Small intestine (tissue), 7 donors: ENCODE results near the gene FOXD4L6. TPM values are rescaled to one million over a fixed set of nuclear protein-coding genes. Genes with fewer than 3 reads are reported as not detected.
"Not testable (repeated sequence)": the region's sequence is repeated elsewhere in the genome, so short reads cannot be mapped to it uniquely, and the experiment has no call there.

ENCODE experiments used
- DNase-seq, 2 donors: peaks; one replicate each; pipeline versions ENCODE4 v3.0.0 to v3.0.0-alpha.2; 2013
- FAIRE-seq: peaks from 2 replicates; lab custom pipeline; 2012; peaks lifted over from hg19 to GRCh38; lab: Jason Lieb, UNC
- H3K27ac ChIP-seq, 3 donors: one replicate each; pipeline ENCODE4 v1.5.1; 2013; ENCODE audit warnings: low read length in 2 of 3, mild to moderate bottlenecking in 2 of 3, control low read depth in 1 of 3, inconsistent platforms in 1 of 3, low read depth in 1 of 3, moderate library complexity in 1 of 3
- H3K27me3 ChIP-seq, 3 donors: one replicate each; pipeline ENCODE4 v1.6.1; 2013; ENCODE audit warnings: low read length in 3 of 3, inconsistent platforms in 1 of 3; ENCODE audit not compliant: control insufficient read depth in 3 of 3, insufficient read depth in 3 of 3
- H3K36me3 ChIP-seq, 3 donors: one replicate each; pipeline ENCODE4 v1.6.1; 2013; ENCODE audit warnings: low read length in 3 of 3, inconsistent platforms in 1 of 3, low read depth in 1 of 3, mild to moderate bottlenecking in 1 of 3, moderate library complexity in 1 of 3; ENCODE audit not compliant: control insufficient read depth in 3 of 3, insufficient read depth in 2 of 3
- H3K4me1 ChIP-seq, 3 donors: one replicate each; pipeline ENCODE4 v1.6.1; 2013; ENCODE audit warnings: low read length in 2 of 3, inconsistent platforms in 1 of 3, low read depth in 1 of 3, mild to moderate bottlenecking in 1 of 3, moderate library complexity in 1 of 3; ENCODE audit not compliant: control insufficient read depth in 3 of 3, insufficient read depth in 2 of 3
- H3K4me3 ChIP-seq, 3 donors: one replicate each; pipeline ENCODE4 v1.5.1; 2013; ENCODE audit warnings: low read length in 3 of 3, control low read depth in 1 of 3, inconsistent platforms in 1 of 3, low read depth in 1 of 3, mild to moderate bottlenecking in 1 of 3, moderate library complexity in 1 of 3
- H3K9me3 ChIP-seq, 2 donors: one replicate each; pipeline ENCODE4 v1.6.1; 2013; ENCODE audit warnings: low read depth in 1 of 2, low read length in 1 of 2; ENCODE audit not compliant: control insufficient read depth in 2 of 2, insufficient read depth in 1 of 2
- whole genome bisulfite sequencing, 3 donors: extraction: QIAGEN DNeasy Blood & Tissue Kit; methylation state at CpG; one replicate each; pipeline ENCODE4 v1.1.7; 2013; 5-methylcytosine and 5-hydroxymethylcytosine counted together
- polyA plus RNA-seq, 4 donors: library from polyadenylated mRNA; stranded (reverse) in 3 of 4; unstranded in 1 of 4; fragments of 200-250 nt in 3 of 4; fragments of 120-200 nt in 1 of 4; gene quantifications; one replicate each; pipeline versions ENCODE4 v1.2.1 to v1.2.3, GENCODE V29; 2013
- donor health status: healthy with polysubstance abuse.
- donor health status: control.
- donor health status: control.
- donor health status: Bipolar disorder and iron deficiency.
- donor health status: healthy.

FOXD4L6 gene
- polyA plus RNA-seq, 4 donors, result 0.01 to 0.03 TPM; not detected in 2

GRCh38 chr9:41090922-41091321 is 37.6 kb downstream of the FOXD4L6 start:
- not testable (repeated sequence) for H3K4me3 ChIP-seq, H3K4me1 ChIP-seq, DNase-seq, H3K9me3 ChIP-seq, H3K36me3 ChIP-seq, FAIRE-seq, H3K27ac ChIP-seq, H3K27me3 ChIP-seq

GRCh38 chr9:41090386-41090785 is 38.1 kb downstream of the FOXD4L6 start:
- not testable (repeated sequence) for H3K4me1 ChIP-seq, H3K36me3 ChIP-seq, H3K9me3 ChIP-seq, H3K27ac ChIP-seq, H3K27me3 ChIP-seq, DNase-seq, FAIRE-seq, H3K4me3 ChIP-seq
- 57 to 61% (median 60%) methylated on average over 1 of the region's 1 CpG for whole genome bisulfite sequencing, 3 donors

GRCh38 chr9:41088450-41089059 is 39.9 kb downstream of the FOXD4L6 start:
- FAIRE-seq, H3K27ac ChIP-seq, H3K9me3 ChIP-seq, DNase-seq, H3K36me3 ChIP-seq, H3K4me1 ChIP-seq, H3K27me3 ChIP-seq, H3K4me3 ChIP-seq: not testable (repeated sequence)
- 7 to 14% (median 13%) methylated on average over 9 of the region's 11 CpGs for WGBS, 3 donors

- not testable (repeated sequence) for DNase-seq, H3K4me1 ChIP-seq, H3K27ac ChIP-seq, FAIRE-seq, H3K4me3 ChIP-seq, H3K36me3 ChIP-seq, H3K27me3 ChIP-seq, H3K9me3 ChIP-seq
- 46 to 63% (median 54%) methylated on average over 5 of the region's 5 CpGs for WGBS, 3 donors
Measured at GRCh38 chr9:41087929-41088328, 40.6 kb downstream of the FOXD4L6 start.

- not testable (repeated sequence) for H3K36me3 ChIP-seq, H3K4me1 ChIP-seq, H3K27ac ChIP-seq, FAIRE-seq, H3K9me3 ChIP-seq, H3K27me3 ChIP-seq, H3K4me3 ChIP-seq, DNase-seq
- 58 to 69% (median 58%) methylated on average over 4 of the region's 5 CpGs for WGBS, 3 donors
Measured at GRCh38 chr9:41087157-41087780, 41.2 kb downstream of the FOXD4L6 start.

- WGBS, 3 donors, result 64% methylated on average over 1 of the region's 1 CpG; no CpG with 5 or more reads in 2 of the 3 donors
- not testable (repeated sequence) for FAIRE-seq, H3K4me3 ChIP-seq, H3K36me3 ChIP-seq, H3K27me3 ChIP-seq, H3K9me3 ChIP-seq, DNase-seq, H3K27ac ChIP-seq, H3K4me1 ChIP-seq
Measured at GRCh38 chr9:41086685-41087084, 41.8 kb downstream of the FOXD4L6 start.

- H3K4me3 ChIP-seq, FAIRE-seq, H3K9me3 ChIP-seq, H3K4me1 ChIP-seq, H3K27ac ChIP-seq, DNase-seq, H3K27me3 ChIP-seq, H3K36me3 ChIP-seq: not testable (repeated sequence)
- WGBS, 3 donors, result 49 to 62% (median 56%) methylated on average over 3 of the region's 3 CpGs
Measured at GRCh38 chr9:41086215-41086614, 42.3 kb downstream of the FOXD4L6 start.

- H3K27me3 ChIP-seq, H3K4me1 ChIP-seq, DNase-seq, H3K36me3 ChIP-seq, FAIRE-seq, H3K4me3 ChIP-seq, H3K27ac ChIP-seq, H3K9me3 ChIP-seq: not testable (repeated sequence)
- 43 to 48% (median 45%) methylated on average over 4 of the region's 4 CpGs for WGBS, 3 donors
Measured at GRCh38 chr9:41082358-41082757, 46.1 kb downstream of the FOXD4L6 start.

GRCh38 chr9:41079464-41079863 is 49.0 kb downstream of the FOXD4L6 start:
- H3K36me3 ChIP-seq, H3K4me1 ChIP-seq, H3K4me3 ChIP-seq, H3K9me3 ChIP-seq, DNase-seq, H3K27ac ChIP-seq, FAIRE-seq, H3K27me3 ChIP-seq: not testable (repeated sequence)
- 61 to 72% (median 67%) methylated on average over 4 of the region's 4 CpGs for whole genome bisulfite sequencing, 3 donors
